ENCODE results near the gene C1R. TPM values are rescaled to one million over a fixed set of nuclear protein-coding genes. Genes with fewer than 3 reads are reported as not detected.
A peak's percentile ranks its signal among the peaks of the same experiment; 100 is the strongest.

C1R gene
- total RNA-seq: 1,000 to 10,000 TPM in 1 of 4 donors, 100 to 1,000 TPM in 3; 571 to 1,080 (median 751) TPM

DNA sequence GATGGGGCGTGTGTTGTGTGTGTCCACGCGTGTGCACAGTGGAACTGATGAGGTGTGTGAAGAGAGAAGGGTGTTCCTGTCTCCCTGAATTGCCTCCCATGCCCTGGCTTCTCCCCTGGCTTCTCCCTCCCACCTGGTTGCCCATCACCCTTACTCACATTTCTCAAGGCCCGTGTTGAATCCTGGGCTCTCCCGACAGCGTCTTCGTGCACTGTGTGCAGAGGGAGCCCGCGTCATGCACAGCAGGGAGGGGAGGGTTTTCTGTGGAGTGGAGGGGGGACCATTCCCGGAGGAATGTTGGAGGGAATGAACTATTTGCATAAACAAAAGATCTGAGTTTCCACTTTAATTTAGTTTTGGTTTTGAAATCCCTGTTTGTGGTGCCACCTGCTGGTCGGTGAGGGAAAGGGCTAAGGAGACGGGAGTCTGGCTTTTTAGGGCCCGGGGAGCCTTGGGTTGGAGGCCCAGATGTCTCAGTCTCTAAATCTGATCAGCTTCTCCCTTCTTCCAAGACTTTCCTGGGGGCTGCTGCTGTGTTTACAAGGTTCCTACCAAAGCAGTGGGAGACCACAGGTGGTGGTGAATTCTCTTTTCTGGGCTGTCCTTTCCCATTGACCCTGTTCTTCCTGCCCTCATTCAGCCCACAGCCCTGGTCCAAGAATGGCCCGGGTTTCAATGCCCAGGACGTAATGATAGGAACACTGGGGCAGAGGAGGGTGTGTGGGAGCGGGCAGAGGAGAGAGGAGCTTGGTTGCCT is at the start of gene C1R:
Gene C1R, minus strand, starts transcription at position 217 of the 757 bp plus-strand sequence. Its CDS starts 57 bp downstream, at position 160.
- ATAC-seq (ENCODE audit: low FRiP score) (peak; percentile 89), DNase-seq (ENCODE audit: low spot score) (peak; percentile 72)
- TF ChIP-seq, protein P1, sequence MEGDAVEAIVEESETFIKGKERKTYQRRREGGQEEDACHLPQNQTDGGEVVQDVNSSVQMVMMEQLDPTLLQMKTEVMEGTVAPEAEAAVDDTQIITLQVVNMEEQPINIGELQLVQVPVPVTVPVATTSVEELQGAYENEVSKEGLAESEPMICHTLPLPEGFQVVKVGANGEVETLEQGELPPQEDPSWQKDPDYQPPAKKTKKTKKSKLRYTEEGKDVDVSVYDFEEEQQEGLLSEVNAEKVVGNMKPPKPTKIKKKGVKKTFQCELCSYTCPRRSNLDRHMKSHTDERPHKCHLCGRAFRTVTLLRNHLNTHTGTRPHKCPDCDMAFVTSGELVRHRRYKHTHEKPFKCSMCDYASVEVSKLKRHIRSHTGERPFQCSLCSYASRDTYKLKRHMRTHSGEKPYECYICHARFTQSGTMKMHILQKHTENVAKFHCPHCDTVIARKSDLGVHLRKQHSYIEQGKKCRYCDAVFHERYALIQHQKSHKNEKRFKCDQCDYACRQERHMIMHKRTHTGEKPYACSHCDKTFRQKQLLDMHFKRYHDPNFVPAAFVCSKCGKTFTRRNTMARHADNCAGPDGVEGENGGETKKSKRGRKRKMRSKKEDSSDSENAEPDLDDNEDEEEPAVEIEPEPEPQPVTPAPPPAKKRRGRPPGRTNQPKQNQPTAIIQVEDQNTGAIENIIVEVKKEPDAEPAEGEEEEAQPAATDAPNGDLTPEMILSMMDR (IDR thresholded peaks at IDR 0.05): peak in 2 of 3 donors; percentile 37 to 55

DNA sequence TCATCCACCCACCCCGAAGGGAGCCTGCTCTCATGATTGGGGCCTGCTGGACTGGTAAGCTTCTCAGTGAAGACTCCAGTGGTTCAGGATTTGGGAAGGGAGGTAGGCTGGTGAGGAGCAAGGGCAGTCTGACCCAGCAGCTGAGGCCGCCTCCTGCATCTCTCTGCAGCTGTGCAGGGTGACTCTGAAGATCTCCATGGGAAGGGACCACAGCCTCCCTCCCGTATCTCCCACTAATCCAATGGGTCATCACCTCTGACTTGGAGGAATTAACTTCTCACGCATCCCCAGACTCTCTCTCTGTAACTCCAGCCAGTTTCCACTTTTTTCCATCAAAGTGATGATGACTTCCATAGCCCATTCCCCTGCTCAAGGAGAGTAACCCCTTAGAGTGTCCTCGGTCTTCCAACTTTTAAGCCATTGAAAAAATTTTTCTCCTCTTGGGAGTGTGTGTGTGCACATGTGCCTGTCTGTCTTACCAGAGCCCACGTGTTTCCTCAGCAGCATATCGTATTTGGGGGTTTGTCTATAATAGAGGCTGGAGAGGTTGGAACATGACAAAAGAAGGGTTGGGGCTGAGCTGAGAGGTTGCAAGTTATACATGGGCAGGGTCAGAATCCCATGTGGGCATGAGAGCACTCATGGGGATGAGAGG is 49.2 kb upstream of the C1R start:
- TF ChIP-seq, protein P1 (IDR thresholded peaks at IDR 0.05): no peak
- DNase-seq (ENCODE audit: low spot score): no peak
- no peak for ATAC-seq (ENCODE audit: low FRiP score)

DNA sequence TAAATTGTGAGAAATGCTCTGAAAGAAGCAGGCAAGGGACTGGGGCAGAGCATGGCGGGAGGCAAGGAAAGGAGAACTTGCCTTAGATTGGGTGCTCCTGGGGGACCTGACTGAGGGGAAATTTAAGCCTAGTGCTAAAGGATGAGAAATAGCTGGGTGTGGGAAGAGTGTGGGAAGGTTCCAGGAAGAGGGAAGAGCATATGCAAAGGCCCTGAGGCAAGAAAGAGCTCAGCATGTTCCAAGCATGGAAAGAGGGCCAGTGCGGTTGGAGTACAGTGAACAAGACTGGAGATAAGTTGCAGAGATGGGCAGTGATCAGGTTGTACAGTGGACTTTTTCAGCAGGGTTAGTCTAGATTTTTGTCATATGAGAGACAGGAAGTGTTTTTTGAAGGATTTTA is 47.0 kb upstream of the C1R start:
- ATAC-seq (ENCODE audit: low FRiP score): no peak
- TF ChIP-seq, protein P1 (IDR thresholded peaks at IDR 0.05): no peak
- no peak for DNase-seq (ENCODE audit: low spot score)

DNA sequence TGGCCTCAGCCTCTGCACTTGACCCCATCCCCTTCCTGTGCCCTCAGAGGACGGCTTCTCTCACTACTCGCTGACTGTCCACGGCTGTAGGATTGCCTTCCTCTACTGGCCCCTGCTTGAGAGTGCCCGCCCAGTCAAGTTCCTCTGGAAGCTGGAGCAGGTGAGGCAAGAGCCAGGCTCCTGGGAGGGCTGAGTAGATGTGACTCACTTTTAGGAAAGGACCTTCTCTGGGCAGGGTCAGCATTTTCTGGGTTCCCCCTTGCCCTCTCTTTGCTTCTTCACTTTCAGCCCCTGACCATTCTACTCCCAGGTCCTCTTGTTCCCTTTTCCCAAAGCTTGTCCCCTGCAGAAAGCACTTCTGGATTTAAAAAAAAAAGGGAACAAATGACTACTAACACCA is 45.7 kb upstream of the C1R start:
- TF ChIP-seq, protein P1 (IDR thresholded peaks at IDR 0.05): no peak
- ATAC-seq (ENCODE audit: low FRiP score) (no peak), DNase-seq (ENCODE audit: low spot score) (no peak)

DNA sequence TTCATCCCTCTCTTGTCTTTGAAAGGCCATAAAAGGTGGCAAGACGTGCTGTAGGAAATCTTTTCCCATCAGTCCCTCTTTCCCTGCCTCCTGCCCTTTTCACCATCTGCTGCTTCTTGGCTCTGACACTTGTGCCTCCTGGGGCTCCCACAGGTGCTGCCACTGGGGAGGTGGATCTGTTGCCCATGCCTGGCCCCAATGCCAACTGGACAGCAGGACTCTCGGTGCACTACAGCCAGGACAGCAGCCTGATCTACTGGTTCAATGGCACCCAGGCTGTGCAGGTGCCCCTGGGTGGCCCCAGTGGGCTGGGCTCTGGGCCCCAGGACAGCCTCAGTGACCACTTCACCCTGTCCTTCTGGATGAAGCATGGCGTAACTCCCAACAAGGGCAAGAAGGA is 44.4 kb upstream of the C1R start:
- DNase-seq (ENCODE audit: low spot score) (no peak), ATAC-seq (ENCODE audit: low FRiP score) (no peak)
- TF ChIP-seq, protein P1 (IDR thresholded peaks at IDR 0.05): no peak

DNA sequence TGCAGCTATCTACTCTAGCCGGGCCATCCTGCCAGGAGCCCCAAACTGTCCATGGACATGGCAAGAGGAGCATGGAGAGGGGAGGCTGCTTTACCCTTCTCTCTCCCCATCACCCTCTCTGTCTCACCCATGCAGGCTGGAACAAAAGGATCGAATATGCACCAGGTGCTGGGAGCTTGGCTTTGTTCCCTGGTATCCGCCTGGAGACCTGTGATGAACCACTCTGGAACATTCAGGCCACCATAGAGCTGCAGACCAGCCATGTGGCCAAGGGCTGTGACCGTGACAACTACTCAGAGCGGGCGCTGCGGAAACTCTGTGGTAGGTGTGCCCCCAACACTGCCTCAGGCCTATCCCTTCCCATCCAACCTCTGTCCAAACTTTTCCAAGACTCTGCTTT is 43.8 kb upstream of the C1R start:
- TF ChIP-seq, protein P1 (IDR thresholded peaks at IDR 0.05): no peak
- ATAC-seq (ENCODE audit: low FRiP score) (no peak), DNase-seq (ENCODE audit: low spot score) (no peak)
